ENCODE results near the gene MYO3B.
"Not testable (repeated sequence)": the region's sequence is repeated elsewhere in the genome, so short reads cannot be mapped to it uniquely, and the experiment has no call there.

The MYO3B gene

DNA sequence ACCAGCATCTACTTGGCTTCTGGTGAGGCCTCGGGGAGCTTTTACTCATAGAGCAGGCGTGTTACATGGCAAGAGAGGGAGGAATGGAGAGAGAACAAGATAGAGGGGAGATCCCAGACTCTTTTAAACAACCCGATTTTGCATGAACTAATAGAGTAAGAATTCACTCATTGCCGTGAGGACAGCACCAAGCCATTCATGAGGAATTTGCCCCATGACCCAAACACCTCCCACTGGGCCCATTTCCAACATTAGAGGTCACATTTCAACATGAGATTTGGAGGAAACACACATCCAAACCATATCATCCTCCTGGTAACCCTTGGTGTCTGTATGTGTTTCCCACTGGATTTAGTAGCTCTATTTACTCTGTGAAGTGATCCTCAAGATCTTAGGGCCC lies 287.3 kb downstream of the MYO3B start:
- DNase-seq (ENCODE audit: low read depth in 1 of 2, low spot score in 1 of 2): no peak

DNA sequence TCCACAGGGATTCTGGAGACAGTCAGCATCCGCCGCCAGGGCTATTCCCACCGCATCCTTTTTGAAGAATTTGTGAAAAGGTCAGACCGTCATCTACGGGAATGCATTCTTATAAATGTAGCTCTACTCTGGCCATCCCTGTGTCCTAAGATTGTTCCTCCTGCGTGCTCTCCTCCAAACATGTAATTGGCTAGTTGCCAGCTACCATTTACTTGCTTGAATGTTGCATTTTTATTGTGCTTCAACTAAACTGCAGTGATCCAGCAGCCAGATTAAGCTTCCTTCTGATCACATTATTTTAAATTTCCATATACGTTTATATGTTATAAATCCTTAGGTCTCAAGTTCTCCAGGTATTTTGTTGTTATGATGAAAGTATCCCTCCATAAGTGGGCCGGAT lies 288.7 kb downstream of the MYO3B start:
- no peak for DNase-seq (ENCODE audit: low read depth in 1 of 2, low spot score in 1 of 2)

DNA sequence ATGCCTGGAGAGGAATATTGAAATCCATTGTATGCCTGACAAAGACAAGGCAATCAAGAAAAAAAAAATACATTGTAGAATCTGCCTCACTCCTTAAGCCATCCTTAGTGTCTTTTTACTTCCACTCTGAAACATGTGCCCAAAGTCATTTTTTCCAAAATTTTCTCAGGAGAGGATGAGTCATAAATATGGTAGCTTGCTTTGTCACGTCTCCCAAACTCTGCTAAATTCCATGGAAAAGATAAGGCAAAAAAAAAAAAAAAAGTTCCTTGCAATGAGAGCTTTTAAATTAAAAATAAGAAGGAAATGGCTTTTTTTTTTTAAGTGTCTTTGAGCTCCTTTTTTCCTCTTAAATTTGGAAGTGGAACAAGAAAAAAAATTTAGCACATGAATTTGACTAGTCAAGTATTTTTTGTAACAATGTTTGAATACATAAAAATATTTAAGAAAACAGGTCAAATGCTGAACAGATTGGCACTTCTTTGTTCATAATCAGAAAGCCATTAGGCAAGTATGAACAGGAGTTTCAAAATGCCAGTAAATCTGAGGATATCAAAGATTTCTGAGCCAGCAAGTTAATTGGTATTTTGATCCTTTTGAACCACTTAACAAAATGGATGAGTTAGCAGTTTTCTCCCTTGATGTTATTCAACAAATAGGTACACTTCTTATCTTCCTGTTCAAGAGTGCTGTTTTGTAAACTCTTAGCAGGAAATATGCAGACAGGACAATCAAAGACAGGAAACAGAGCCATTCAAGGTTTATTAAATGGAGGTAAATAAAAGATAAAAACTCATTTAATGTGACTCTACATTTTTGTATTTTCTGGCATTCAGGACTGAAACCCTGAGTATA lies 289.8 kb downstream of the MYO3B start:
- no peak for DNase-seq (ENCODE audit: low read depth in 1 of 2, low spot score in 1 of 2)

DNA sequence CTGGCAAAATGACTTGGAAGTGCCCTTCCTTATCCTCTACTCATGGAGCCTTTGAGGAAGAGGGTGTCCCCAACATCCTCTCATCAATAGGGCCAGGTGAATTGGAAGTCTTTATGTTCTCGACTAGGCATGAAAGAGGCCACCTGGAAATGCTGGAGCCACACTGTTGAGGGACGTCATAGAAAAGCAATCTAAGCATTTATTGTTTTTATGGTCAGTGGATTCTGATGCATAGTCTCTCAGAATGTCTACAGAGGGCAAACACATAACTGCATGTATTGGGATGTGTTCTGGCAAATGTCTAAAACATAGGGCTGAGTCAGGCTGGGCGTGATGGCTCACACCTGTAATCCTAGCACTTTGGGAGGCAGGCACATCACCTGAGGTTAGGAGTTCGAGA lies 290.6 kb downstream of the MYO3B start:
- no peak for DNase-seq (ENCODE audit: low read depth in 1 of 2, low spot score in 1 of 2)

DNA sequence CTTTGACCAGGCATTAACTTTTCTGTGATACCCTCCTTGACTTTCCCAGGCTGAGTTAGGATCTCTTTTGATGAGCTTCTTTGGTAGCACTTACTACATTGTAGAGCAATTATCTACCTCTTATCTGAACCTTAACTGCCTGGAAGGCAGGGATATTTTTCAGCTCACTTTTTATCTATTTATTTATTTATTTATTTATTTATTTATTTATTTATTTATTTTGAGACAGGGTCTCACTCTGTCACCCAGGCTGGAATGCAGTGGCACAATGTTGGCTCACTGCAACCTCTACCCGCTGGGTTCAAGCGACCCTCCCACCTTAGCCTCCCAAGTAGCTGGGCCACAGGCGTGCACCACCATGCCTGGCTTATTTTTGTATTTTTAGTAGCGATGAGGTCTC lies 294.6 kb downstream of the MYO3B start:
- not testable (repeated sequence) for DNase-seq (ENCODE audit: low read depth in 1 of 2, low spot score in 1 of 2)

DNA sequence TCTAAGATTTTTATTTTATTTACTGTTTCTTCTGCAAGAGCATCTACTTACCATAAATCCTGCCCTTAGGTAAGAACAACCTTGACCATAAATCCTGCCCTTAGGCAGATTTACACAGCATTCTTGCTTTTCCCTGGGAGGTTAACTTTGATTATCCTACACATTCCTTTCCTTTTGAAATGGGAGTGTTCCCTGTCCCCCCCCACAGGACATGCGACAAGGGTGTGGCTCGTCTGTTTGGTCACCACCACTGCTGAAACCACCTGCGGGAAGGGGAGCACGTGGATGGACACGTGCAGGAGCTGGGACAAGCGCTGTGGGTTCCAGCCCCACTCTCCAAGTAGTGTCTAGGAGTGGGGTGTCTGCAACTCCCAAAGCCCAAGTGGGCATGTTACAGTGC lies 297.9 kb downstream of the MYO3B start:
- no peak for DNase-seq (ENCODE audit: low read depth in 1 of 2, low spot score in 1 of 2)

DNA sequence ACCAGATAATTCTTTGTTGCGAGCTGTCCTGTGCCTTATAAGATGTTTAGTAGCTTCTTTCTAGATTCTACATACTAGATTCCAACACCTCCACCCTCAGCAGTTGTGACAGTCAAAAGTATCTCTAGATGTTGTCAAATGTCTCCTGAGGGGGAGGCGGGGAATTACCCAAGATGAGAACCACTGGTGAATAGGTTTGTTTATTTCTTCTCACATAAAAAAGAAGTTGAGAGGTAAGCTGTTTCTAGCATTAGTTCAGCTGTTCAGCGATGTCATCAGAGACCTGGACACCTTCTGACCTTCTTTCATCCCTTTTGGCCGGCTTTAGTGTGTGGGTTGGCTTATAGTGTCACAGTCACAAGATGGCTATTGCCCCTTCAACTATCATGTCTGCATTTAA lies 299.7 kb downstream of the MYO3B start:
- DNase-seq (ENCODE audit: low read depth in 1 of 2, low spot score in 1 of 2): no peak

DNA sequence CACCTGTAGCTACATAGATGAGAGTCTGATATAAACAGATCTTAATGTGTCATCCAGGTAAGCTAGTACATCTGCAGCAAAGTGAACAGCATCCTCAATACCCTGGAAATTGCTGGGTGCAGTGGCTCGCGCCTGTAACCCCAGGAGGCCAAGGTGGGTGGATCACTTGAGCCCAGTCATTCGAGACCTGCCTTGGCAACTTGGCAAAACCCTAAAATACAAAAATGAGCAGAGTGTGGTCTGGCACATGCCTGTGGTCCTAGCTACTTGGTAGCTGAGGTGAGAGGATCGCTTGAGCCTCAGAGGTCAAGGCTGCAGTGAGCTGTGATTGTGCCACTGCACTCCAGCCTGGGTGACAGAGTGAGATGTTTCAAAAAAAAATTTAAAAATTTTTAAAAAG lies 303.3 kb downstream of the MYO3B start:
- no peak for DNase-seq (ENCODE audit: low read depth in 1 of 2, low spot score in 1 of 2)

DNA sequence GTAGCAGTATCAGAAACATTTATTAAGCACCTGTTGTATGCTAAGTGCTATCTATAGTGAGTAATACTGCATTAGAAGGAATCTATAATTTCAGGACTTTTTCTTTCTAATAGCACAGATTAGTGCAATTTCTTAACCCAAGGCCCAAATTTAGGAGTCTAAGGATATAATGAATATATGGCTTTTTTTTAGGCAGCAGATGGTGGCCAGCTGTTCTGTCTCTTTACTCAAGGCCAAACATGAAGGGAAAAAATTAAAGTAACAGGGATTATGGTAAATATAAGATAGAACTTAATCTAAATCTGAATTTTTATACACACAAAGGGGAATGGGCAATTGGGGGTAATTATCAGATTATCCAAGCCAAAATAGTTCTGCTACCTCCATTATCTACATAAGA lies 306.6 kb downstream of the MYO3B start:
- DNase-seq (ENCODE audit: low read depth in 1 of 2, low spot score in 1 of 2): no peak

DNA sequence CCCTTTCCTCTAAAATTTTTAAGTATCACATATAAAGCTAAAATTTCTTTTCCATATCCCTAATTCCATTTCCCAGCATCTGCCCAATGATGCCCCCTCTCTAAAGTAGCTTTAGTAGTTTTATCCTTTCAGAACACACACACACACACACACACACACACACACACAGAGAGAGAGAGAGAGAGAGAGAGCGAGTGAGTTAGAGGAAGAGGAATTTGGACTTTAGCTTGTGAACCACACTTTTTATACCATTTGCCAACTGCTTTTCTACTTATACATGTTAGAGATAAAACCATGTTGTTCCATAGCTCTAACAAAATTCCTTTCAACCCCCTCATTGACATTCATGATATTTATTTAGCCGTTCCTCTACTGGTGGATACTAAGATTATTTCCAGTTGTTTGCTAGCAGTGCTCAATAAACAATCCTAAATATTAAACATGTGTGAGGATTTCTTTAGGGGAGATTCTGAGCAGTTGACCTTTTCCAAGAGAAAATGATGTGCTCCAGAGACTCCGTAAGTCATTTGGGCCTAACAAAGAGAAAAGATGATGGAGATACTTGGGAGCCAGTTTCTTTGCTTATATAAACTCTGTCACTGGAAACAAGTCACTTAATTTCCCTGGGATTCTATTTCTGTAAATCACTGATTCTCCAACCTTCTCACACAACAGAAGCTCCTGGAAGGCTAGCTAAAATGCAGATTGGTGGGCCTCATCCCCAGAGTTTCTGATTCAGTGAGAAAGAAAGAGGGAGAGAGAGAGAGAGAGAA lies 307.5 kb downstream of the MYO3B start:
- no peak for DNase-seq (ENCODE audit: low read depth in 1 of 2, low spot score in 1 of 2)

DNA sequence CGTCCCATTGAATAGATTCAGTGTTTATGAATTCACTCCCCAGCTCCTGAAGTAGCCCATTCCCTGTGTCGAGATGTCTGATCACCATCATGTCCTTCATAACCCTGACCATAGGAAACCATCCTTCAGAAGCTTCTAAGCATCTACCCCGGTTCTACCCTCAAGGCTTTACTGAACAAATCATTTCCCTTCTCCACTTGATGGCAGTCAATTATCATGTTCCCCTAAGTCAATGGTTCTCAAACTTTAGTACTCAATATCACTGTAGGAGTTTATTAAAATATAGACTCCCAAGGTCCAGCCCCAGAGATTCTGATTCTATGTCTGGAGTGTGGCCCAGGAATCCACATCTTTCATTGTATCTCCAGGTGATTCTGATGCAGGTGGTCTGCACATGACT lies 308.8 kb downstream of the MYO3B start:
- DNase-seq (ENCODE audit: low read depth in 1 of 2, low spot score in 1 of 2): no peak

DNA sequence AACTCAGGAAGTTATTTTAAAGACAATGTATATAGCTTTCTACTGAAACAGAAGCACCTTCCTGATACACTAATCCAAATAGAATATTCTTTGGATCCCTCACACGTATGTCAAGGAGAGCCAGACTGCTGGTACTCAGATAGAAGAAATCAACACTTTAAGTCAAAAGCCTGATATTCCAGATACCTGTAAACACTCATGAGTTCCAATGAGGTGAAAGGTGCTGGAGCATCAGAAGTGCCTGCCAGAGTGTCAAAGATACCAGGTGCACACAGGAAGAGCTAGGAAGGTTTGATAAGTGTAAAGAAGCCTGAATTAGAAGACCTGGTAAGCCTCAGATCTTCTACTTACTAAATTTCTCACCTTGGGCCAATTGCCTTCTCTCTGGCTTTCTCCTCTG lies 310.9 kb downstream of the MYO3B start:
- DNase-seq (ENCODE audit: low read depth in 1 of 2, low spot score in 1 of 2): no peak

DNA sequence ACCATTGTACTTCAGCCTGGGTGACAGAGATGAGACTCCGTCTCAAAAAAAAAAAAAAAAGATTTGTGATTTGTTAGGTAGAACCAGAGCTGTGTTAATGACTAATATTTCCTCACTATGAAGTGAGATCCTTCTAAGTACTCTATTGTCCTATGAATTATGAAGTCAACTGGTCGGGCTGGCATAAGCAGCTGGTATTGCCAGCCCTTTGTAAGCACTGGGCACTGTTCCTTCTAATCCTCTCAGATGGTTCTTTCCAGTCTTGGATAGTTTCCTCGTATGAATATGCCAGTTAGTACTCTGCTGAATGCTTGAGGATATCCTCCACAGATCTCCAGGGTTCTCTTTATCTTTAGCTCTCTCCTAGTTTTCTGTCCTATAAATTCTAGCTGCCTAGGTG lies 314.1 kb downstream of the MYO3B start:
- no peak for DNase-seq (ENCODE audit: low read depth in 1 of 2, low spot score in 1 of 2)

DNA sequence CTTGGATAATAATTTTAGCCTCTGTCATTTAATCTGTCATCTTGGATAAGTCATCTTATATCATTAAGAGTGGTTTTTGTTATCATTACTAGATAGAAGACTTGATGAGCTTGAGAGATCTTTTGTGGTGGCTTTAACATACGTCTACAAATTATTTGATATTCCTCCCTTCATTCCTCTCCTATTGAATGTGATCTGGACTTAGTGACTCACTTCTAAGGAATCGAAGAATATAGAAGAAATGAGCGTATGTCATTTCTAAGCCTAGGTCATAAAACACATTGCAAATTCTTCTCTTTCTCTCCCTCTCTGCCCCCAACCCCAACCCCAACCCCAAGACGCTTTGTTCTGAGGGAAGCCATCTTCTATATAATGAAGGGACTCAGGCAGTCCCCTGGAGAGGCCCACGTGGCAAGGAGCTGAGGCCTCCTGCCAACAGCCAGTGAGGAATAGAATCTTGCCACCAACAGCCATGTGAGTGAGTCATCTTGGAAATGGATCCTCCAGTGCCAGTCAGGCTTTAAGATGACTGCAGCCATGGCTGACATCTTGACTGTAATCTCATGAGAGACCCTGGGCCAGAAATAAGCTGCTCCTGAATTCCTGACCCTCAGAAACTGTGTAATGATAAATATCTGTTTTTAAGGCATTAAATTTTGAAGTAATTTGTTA lies 315.6 kb downstream of the MYO3B start:
- DNase-seq (ENCODE audit: low read depth in 1 of 2, low spot score in 1 of 2): no peak

DNA sequence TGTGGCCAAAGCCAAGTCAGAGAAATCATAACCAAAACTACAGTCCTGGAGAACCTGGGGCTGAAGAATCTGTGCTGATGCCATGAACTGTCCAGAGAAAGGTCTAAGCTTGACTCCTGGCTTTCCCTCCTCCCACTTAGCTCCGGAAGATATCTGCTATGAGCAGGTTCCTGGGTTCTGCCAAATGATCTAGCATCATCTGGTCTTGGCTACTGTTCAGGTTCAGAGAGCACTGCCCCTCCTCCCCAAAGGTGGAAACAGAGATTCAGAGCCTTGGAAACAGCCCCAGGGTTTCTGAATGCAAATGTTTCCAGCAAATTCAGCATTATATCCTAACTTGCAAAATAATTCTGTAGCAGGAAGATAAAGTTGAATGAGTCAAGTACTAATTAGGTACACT lies 317.9 kb downstream of the MYO3B start:
- no peak for DNase-seq (ENCODE audit: low read depth in 1 of 2, low spot score in 1 of 2)

DNA sequence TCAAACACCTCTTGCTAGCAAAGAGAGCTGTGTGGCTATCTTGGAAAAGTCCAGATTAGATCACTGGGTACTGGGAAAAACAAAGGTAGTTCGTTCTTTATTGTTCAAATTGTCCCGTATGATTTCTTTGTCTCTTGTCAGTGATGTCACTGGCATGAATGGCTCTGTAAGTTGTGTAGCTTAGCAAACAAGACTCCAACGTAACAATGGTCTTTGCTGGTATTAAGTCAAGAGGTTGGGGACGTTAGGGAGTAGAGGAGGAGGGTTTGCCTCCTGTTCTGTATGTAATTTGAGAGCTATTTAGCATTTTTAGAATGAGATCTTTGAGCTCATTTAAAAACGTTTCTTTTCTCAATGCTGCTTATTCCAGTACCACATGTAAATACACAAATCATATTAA lies 320.7 kb downstream of the MYO3B start:
- no peak for DNase-seq (ENCODE audit: low read depth in 1 of 2, low spot score in 1 of 2)

DNA sequence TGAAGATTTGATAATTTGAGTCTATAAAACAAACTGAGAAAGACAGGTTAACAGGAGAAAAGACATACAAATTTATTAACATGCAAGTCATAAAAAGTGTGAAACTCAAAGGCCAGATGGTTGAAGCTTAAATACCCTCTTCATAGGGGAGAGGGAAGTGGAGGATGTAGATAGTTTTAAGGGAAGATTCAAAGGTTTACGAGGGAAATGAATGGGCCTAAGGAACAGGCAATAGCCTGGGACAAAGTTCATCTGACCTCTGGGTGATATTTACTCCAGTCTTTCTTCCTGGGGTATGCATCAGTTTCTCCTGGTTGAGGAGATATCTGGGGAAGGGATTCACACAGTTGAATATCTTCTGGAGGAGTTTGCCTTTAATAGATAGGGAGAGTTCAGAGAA lies 322.2 kb downstream of the MYO3B start:
- DNase-seq (ENCODE audit: low read depth in 1 of 2, low spot score in 1 of 2): no peak

DNA sequence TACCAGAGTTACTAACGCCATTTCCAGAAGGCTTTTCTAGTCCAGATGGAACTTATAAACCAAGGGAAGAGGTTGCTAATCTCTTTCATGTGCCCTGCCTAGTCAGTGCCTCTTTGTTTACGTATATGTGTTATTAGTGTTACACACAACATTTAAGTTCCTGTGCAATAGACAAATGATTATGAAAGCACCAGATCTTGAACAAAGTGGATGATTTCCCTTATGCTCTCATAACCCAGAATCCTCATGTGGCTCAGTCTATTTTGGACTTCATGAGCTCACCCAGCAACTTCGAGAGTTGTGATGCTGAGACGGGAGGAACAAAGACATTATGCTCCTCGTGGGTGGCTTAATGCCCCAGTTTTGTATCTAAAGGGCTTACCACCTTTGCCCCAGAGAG lies 322.8 kb downstream of the MYO3B start:
- no peak for DNase-seq (ENCODE audit: low read depth in 1 of 2, low spot score in 1 of 2)

DNA sequence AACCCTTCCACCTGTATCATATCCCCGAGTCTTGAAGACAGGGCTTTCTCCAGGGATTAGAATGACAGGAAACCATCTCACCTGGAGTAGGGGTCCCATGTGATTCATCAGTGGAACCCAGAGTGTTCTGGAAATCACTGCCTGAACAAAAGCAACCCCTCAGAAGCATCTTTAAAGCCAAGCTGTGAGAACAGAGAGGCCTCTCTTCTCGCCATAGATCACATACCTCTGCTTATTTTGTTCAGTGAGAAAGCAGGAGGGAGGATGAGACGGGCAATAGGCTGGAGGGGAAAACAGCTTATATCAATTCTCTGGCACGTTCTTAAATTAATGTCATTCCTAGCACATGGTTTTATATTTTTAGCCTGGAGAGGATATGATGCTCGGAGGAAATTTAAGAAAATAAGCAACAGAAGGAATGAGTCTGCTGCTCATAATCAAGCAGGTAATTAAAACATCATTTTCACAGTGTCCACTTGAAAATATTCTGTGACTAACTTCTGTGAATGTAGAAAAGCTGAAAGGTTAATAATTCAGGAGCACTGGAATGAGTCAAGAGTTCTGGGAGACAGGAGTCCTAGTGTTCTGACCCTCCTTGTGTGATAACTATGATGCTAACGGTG lies 323.6 kb downstream of the MYO3B start:
- DNase-seq (ENCODE audit: low read depth in 1 of 2, low spot score in 1 of 2): no peak

DNA sequence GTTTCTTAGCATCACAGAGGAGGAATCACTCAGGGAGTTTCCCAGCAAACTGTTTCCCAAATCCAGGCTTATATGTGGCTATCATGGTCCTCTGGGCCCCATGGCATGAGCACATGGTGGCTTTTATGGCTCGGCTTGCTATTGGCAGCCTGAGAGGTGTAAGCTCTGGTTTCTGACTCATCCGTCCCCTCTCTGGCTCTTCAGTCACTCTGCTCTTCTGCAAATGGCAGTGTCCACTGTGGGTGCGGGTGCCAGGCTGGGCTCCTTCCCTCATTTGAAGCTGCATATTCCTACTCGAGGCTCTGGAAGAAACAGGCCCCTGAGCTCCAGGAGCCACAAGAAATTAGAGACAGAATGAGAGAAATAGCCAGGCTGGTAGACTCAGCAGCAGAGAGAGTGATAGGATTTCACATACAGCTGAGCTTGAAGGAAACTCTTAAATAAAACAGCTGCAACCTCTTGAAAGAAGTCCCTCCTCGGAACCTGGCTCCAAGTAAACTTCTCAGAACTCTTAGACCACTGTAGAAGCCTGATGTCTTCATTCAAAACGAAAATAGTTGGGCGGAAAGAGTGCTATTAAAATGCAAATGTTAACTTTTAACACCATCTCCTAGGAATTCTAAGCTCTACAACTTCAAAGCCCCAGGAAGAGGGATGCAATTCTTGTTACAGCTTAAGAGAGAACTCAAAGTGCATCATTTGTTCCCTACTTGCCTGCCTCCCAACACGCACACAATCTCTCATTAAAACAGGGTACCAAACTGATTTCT lies 324.6 kb downstream of the MYO3B start:
- no peak for DNase-seq (ENCODE audit: low read depth in 1 of 2, low spot score in 1 of 2)

DNA sequence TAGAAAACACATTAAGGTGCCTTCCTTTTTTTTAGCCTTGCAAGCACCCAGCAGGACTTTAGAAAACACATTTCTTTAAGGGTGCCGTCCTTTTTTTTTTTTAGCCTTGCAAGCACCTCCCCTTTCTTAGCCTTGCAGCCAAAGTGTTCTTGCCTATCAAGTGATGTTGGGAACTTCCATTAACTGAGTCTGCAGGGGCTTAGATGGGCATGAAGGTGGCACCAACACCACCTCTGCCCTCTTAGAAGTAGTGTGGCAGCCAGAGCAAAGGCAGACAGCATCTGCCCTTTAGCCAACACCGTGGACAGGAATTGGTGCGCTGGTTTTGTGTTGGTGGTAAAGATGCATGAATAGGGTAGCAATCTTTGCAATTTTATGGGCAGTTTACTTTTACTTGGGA lies 325.6 kb downstream of the MYO3B start:
- no peak for DNase-seq (ENCODE audit: low read depth in 1 of 2, low spot score in 1 of 2)

Data from activated T-helper 1 cell treated with anti-CD3 and anti-CD28 coated beads, Interleukin-2, amount 50 U/mL, for 16 hours (primary cell).